Upper lobe of right lung (tissue), 1 donor: ENCODE measurements around the gene TMEM143. TPM values are rescaled to one million over a fixed set of nuclear protein-coding genes. Genes with fewer than 3 reads are reported as not detected.

Experiments
- ATAC-seq: fragments of 200-7000 bp; cut with Tn5 transposase; one replicate; pipeline ENCODE4 v1.9.1; 2020; ENCODE audit warnings: mild to moderate bottlenecking, moderate library complexity
- DNase-seq: peaks from one replicate; pipeline ENCODE4 v3.0.0-alpha.2; 2020
- H3K27ac ChIP-seq: fragments of 200-600 bp; one replicate; pipeline ENCODE4 v1.8.0; 2022
- H3K27me3 ChIP-seq: fragments of 200-600 bp; one replicate; pipeline ENCODE4 v1.8.0; 2022; ENCODE audit warnings: mild to moderate bottlenecking
- H3K36me3 ChIP-seq: fragments of 200-600 bp; one replicate; pipeline ENCODE4 v1.8.0; 2022
- H3K4me1 ChIP-seq: fragments of 200-600 bp; one replicate; pipeline ENCODE4 v1.8.0; 2022
- H3K4me3 ChIP-seq: fragments of 200-600 bp; one replicate; pipeline ENCODE4 v1.8.0; 2022; ENCODE audit warnings: mild to moderate bottlenecking
- H3K9me3 ChIP-seq: fragments of 200-600 bp; one replicate; pipeline ENCODE4 v1.8.0; 2022
- CTCF ChIP-seq: fragments of 200-600 bp; IDR thresholded peaks from one replicate; pipeline ENCODE4 v1.8.0; 2022; ENCODE audit warnings: antibody characterized with exemption
- intact Hi-C: fragments of 100-400 bp; cut with DNase I; formaldehyde crosslinking; loops from one replicate; pipeline ENCODE4 v1.11.0; 2022
- total RNA-seq: library from RNA; stranded (reverse); fragmentation: NEBNext Ultra II Directional; extraction: Animal tissue kit (Norgen Biotek cat#: 25700); gene quantifications from one replicate; pipeline ENCODE4 v1.2.1, GENCODE V29; 2021
- donor health status: DM: no; HTN: yes; CAD: no; lungs with severe emphysema.

The TMEM143 gene
- total RNA-seq, 1 donor from 2014 or later: 10.7 TPM

- Histone ChIP-seq H3K27ac (no peak overlapping the region), H3K9me3 (no peaks in the 10 kb centered on the region), H3K27me3 (peaks cover 28% of the 10 kb centered on the region), H3K4me3 (no peak overlapping the region), H3K36me3 (no peaks in the 10 kb centered on the region), H3K4me1 (no peaks in the 10 kb centered on the region)
- no peak for TF ChIP-seq CTCF
- DNase-seq (no peak), ATAC-seq (peak; percentile 27)
- intact Hi-C loops: no loop called here
These were observed 36.4 kb upstream of the TMEM143 start for GRCh38 chr19:48400018-48400742.

GRCh38 chr19:48398375-48399235 is 34.9 kb upstream of the TMEM143 start:
- peak; percentile 91 for DNase-seq
- Histone ChIP-seq H3K36me3 (no peaks in the 10 kb centered on the region), H3K9me3 (no peaks in the 10 kb centered on the region), H3K4me3 (peak overlapping the region; percentile 34), H3K27ac (no peak overlapping the region), H3K4me1 (no peaks in the 10 kb centered on the region), H3K27me3 (peaks cover 43% of the 10 kb centered on the region)
- peak; percentile 90 for ATAC-seq
- no peak for TF ChIP-seq CTCF
- intact Hi-C loops: no loop called here

GRCh38 chr19:48398102-48398374 is 34.3 kb upstream of the TMEM143 start:
- no peak for TF ChIP-seq CTCF
- intact Hi-C loops: no loop called here
- Histone ChIP-seq H3K27ac (no peak overlapping the region), H3K9me3 (no peaks in the 10 kb centered on the region), H3K4me1 (no peaks in the 10 kb centered on the region), H3K4me3 (peak overlapping the region; percentile 34), H3K27me3 (peaks cover 48% of the 10 kb centered on the region), H3K36me3 (no peaks in the 10 kb centered on the region)
- DNase-seq (no peak), ATAC-seq (no peak)

GRCh38 chr19:48397263-48398101 is 33.7 kb upstream of the TMEM143 start:
- H3K9me3 ChIP-seq: no peaks in the 10 kb centered on the region
- DNase-seq (no peak), ATAC-seq (no peak)
- H3K27ac ChIP-seq: no peak overlapping the region
- H3K27me3 ChIP-seq: peaks cover 53% of the 10 kb centered on the region
- peak overlapping the region; percentile 34 for H3K4me3 ChIP-seq
- H3K36me3 ChIP-seq: no peaks in the 10 kb centered on the region
- no peaks in the 10 kb centered on the region for H3K4me1 ChIP-seq
- intact Hi-C loops: no loop called here
- no peak for TF ChIP-seq CTCF

GRCh38 chr19:48396824-48397176 is 33.1 kb upstream of the TMEM143 start:
- intact Hi-C loops: no loop called here
- no peaks in the 10 kb centered on the region for H3K4me1 ChIP-seq
- TF ChIP-seq CTCF: no peak
- DNase-seq: no peak
- no peaks in the 10 kb centered on the region for H3K9me3 ChIP-seq
- no peaks in the 10 kb centered on the region for H3K36me3 ChIP-seq
- no peak overlapping the region for H3K27ac ChIP-seq
- H3K4me3 ChIP-seq: no peak overlapping the region
- ATAC-seq: no peak
- peaks cover 53% of the 10 kb centered on the region for H3K27me3 ChIP-seq
